Stimulated activated CD4-positive, alpha-beta T cell treated with anti-CD3 and anti-CD28 coated beads, Interleukin-4, amount 100 ng/mL, for 4 hours (primary cell): ENCODE data around the gene ARHGAP8.
"Not testable (repeated sequence)": the region's sequence is repeated elsewhere in the genome, so short reads cannot be mapped to it uniquely, and the experiment has no call there.

Source experiments
- DNase-seq, 2 experiments: peaks; one replicate each; pipeline ENCODE4 v3.0.0-alpha.2; 2020

The ARHGAP8 gene

DNA sequence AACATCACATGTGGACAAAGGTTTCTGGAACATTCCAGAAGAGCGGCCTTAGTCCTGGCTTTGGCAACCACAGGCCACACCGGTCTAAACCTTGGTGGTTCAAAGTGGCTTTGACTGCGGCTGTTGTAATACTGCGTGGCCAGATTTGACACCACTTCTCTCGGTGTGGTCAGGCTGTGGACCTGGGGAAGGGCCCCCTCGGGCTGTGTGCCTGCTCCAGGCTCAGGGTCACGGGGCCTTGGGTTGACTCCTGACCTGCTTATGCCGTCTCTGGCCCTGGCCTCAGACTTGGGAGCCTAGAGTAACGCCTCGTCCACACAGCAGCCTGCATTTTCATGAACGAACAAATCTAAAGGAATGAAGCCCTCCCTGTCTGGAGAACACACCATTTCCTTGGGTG is 139.4 kb downstream of the ARHGAP8 start:
- no peak for DNase-seq

DNA sequence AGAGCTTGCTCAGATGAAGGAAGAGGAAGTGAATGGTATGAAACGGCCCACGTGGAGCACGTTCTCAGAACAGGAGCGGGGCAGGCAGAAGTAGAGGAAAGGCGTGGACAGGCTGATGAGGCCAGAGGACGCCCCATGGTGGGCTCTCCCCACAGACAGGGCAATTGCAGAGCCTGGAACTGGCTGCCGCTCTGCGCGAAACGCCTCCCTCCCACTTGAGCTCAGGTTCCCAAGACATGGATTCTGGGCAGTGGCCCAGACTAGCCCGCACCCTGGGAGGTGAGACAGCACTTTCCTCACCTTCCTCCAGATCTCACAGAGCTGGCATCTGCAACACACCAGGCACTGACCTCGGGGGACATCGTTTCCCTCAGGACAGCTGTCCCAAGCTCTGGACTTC is 139.9 kb downstream of the ARHGAP8 start:
- DNase-seq, result no peak

DNA sequence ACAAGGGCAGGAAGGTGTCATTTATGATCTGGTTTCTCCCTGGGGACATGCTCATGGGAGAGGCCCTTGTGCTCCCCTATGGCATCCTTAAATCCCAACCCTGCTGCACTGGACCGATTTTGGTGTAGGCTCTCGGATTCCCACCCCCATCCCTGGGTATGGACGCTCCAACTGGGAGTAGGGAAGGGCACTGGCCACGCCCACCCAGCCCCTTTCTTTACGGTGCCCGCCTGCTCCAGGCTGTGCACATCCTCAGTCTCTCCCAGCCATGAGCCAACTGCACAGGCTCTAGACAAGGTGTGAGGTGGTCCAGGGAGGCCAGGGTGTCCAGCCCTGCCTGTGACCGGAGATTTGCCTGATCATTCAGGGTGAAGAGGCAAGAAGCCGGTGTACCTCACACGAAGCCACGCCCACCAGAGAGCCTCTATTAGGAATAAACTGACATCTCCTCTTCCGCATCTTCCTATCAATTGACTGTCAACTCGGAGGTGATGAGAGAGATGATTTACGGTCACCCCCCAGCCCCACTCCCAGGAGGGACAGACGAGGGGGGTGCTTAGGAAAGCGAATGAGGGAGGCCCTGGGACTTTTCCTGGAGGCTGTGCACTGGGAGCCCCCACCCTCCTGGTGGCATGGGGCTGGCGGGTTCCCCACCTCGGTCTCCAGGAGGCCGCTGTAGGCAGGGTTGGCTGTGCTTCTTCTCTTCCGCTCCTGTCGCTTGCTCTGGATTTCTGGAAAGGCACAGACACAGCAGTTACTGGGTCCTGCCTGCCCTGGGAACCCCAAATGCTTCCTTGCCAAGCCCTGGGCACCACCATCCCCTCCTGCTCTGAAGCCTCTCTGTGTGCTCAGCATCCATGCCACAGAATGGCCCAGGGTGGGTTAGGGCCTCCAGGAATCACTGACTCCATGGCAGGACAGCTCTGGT is 140.7 kb downstream of the ARHGAP8 start:
- DNase-seq, result no peak

DNA sequence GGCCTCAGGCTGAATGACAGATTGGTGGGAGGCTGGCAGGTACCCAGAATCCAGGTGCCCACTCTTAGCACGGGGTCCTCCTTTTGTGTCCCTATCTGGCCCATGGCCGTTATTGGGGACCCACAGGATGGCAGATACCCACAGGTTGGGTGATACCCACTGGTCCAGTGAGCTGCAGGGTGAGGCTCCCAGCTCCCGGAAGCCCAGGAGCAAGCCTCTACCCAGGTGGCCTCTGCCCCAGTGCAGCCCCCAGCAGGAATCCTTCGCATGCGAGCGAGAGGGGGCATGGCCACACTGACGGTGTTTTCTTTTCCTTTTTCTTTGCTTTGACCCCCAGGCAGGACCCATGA is 141.3 kb downstream of the ARHGAP8 start:
- DNase-seq, result no peak

DNA sequence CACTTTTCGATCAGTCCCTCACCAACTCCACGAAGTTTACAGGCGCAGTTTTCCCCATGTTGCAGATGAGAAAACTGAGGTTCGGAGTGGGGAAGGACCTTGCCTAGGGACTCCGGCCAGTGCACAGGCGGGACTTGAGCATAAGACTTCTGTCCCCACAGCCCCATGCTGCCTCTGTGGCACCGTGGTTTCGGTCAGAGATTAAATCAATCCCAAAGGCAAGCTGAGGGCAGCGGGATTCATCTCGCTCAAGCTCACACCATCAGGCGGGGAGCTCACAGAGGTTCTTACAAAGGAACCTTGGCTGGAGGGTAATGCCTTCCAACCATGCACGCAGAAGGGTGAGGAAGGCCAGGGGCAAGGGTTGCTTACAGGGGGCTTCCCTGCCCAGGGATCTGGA is 141.9 kb downstream of the ARHGAP8 start:
- DNase-seq, result no peak

DNA sequence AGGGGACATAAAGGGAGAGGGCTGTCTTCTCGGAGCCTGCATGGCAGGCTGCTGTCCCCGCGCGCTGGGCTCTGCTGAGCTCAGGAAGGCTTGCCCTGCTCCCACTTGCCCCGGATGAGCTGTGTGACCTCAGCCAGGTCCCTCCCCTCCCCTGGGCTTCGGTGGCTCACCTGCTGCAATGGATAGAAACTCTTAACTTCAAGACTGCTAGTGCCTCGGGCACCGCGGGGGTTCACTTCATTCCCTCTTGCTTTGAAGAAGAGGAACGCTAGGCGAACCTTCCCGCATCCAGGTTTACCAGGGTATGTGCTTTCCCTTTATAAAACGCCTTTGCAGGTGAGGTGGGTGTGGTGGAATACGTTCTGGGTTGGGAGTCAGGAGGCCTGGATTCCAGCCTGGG is 142.4 kb downstream of the ARHGAP8 start:
- DNase-seq, result no peak

DNA sequence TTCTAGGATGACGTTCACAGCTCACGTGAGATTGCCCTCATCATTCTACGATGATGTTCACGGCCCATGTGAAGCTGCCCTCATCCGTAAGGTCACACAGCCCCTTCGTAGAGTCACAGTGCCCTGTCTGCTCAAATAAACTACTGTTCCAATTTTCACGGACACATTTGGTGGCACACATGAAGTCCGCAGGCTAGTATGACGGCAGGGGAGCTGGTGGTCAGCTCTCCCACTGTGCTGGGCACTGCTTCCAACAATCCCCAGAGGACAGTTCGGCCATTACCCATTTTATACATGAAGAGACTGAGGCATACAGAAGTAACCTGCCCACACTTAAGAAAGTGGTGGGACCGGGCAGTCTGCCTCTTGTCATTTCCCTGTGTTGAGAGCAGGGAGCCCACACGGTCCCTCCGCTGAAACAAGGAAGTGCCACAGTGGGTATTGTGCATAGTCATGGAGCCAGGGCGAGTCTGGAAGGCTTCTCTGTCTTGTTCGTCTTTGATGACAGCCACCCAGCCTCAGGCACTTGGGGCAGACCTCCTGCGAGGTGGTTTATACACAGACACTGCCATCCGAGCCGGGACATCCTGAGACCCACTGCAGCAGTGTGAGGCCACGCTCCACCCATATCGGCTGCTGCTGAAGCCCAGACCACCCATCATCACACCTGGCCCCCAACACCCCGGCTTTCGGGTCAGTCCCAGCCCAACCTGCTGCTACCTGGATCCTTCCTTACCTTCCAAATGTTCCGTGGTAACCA is 143.1 kb downstream of the ARHGAP8 start:
- DNase-seq, result no peak

DNA sequence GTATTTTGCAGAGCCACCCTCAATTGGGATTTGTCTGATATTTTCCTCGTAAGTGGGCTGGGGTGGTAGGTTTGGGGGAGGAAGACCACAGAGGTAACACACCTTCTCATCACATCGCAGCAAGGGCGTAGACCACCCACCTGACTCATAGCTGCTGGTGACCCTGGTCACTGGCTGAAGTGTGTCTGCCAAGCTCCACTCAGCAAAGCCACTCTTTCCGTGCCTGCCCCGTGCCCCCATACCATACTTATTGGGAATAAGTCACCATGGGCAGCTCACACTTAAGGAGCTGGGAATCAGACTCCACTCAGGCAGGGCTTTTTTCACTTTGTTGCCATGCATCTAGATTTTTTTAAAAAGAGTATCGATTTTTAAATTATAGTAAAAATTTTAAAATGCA is 145.9 kb downstream of the ARHGAP8 start:
- DNase-seq, result no peak

DNA sequence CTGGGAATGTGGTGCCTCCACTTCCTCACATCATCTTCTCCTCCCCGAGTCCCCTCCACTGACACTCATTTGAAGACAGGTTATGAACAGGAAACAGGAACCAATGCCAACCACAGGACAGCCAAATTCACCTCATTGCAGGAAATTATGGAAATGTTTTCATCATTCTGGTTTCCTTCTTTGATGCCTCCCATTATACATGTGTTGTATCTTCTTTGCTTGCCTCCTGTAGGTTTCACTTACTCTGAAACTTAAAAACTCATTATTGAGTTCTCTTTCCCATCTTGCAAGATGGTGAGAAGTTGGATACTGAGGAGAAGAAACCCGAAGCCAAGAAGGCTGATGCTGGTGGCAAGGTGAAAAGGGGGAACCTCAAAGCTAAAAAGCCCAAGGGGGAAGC is 148.9 kb downstream of the ARHGAP8 start:
- DNase-seq, result no peak

DNA sequence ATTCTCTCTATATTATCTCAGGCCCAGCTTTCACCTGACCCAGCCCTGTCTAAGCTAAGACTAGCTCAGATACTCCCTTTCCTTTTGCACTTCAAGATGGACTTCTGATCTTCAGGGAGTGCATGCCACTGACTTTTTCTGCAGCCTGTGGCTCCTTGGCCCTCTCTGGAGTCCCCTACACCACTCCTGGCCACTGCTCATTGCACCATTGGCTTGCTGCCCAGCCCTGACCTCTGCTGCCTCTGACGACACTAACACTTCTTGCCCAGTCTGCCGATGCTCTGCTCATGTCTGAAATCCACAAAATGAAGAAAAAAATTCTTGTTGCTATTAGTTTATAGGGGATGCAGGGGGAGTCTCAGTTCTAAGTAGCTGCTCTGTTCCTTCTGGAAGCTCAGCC is 150.8 kb downstream of the ARHGAP8 start:
- not testable (repeated sequence) for DNase-seq

DNA sequence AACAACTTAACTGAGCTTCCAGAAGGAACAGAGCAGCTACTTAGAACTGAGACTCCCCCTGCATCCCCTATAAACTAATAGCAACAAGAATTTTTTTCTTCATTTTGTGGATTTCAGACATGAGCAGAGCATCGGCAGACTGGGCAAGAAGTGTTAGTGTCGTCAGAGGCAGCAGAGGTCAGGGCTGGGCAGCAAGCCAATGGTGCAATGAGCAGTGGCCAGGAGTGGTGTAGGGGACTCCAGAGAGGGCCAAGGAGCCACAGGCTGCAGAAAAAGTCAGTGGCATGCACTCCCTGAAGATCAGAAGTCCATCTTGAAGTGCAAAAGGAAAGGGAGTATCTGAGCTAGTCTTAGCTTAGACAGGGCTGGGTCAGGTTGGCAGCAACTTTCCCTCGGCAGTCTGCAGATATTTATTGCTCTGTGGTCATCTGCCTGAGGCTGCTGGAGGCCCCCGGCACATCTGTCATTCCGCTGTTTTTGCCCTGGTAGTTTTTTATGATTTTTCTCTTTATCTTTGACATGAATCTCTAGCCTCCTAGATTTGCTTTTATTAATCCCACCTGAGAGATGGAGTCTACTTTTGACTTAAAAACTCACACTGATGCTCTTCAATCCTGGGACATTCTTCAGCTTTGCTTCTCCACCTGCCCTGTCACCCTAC is 152.2 kb downstream of the ARHGAP8 start:
- DNase-seq, result not testable (repeated sequence)

DNA sequence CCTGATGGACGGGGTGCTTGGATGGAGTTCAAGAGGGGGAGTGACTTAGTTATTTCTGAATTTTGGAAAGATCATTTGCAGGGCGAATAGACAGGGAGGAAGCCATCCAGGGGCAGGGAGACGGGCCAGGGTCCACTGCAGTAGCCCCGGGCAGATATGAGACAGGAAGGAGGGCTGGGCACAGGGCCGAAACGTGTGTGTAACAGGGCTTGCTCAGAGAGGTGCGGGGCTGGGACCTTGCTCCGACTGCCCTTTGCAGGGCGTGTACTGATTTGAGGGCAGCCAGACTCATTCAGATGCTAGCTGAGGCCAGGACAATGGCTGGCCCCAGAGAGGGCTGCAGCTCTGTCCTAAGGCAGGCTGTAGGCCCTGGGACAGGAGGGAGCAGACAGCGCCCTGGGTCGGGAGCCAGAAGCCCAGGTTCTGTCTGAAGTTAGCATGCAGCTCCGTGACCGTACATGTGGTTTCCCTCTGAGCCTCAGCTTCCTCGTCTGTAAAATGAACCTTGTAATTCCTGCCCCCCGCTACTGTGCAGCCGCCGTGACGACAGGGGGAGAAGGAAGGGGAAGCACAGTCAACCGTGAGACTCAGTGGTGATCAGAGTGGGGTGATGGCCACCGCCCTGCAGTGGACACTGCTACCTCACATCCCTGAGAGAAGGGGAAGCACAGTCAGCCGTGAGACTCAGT is 154.0 kb downstream of the ARHGAP8 start:
- no peak for DNase-seq

DNA sequence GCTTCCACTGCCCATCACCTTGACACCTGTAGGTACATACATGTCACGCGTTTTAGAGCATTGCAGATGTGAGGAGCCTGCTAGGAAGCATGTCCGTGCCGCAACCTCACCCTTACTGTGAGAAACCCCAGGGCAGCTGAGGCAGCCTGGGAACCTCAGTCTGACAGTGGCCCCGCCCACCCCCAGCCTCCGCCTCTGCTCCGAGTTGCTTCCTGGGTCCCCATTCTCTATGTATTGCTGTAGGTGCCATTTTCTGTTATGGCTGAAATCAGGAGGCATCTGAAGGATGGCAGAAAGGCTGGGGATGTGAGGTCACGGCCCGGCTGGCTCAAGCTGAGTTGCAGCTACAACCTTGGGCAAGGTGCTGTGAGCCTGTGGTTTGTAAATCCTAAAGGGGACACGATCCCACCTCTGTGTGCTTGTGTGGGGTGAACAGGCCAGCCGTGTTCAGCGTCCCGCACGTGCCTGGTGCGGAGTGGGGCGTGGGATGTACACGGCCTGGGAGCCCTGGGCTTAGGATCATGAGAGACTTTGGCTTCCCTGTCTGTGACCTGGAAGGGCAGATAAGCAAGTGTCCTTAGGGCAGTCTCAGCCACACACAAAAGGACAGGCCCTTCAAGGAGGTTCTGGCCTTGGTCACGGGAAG is 154.7 kb downstream of the ARHGAP8 start:
- no peak for DNase-seq

DNA sequence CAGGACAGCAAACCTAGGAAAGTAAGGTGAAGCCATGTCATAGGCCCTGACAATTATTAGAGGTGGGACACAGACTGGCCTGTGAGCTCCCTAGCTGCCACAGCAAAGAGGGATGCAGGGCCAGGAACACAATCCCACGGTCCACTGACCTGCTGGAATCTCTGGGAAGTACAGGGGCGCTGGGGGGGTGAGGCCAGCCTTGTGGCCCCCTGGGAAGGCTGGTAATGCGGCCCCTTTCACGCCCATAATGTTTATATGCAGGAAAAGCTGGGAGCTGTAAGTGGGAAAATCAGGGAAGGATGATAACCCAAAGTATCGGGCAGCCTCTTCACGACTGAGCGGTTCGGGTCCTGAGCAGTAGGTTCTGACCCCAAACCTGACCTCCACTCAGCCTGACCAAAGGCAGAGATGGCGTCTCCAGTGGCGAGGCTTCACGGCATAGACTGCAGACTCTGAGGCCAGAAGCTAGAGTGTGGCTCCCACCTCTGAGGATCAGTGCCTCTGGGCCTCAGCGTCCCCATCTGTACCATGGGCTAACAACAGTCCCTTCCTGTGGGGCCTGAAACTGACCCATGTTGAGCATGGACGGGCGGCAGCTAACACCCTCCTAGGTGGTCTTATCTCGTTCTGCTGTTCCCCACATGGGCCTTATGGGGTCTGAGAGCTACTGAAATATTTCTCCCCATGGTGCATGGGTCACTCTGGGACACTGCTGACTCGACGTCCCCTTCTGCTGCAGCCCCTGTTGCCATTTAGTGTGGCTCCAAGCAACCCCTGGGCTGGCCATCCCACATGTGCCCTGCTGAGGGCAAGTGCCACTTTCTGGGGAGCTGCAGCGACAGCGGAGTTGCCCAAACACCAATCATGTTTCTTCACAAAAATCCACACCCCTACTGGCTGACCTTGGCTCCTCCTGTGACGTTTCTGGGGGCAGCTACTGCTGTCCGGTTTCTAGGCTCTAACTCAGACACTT is 155.7 kb downstream of the ARHGAP8 start:
- DNase-seq, result no peak

DNA sequence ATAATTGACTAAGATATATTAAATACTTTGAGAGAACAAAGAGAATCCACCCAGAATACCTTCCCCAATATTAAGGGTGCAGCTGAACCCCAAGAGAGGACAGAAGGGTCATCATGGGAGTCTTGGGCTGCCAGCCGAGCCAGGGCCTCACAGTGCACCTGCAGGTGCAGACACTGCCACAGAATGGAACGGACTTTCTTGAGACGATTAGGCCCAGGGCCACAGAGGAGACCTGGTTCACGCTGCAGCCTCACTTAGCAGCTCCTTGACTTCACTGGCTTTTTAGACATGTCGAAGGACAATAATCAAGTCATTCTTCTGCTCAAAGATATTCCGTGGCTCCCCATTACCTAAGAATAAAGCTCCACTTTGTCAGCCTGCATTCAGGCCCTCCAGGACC is 156.9 kb downstream of the ARHGAP8 start:
- no peak for DNase-seq
